NB4 (cell line): ENCODE data around the gene PTPRG.

Experiments used
- CTCF ChIP-seq: IDR thresholded peaks from one replicate; pipeline ENCODE4 v1.5.1; 2012; ENCODE audit warnings: low read depth, low read length
- POLR2A ChIP-seq: IDR thresholded peaks from 2 replicates; pipeline ENCODE4 v1.6.1; 2011; ENCODE audit warnings: mild to moderate bottlenecking; ENCODE audit not compliant: insufficient read length; ENCODE audit errors: extremely low read depth

- no peak for TF ChIP-seq CTCF
- TF ChIP-seq POLR2A = no peak
Observed at GRCh38 chr3:62103531-62103930, 542.2 kb downstream of the PTPRG start.
